ENCODE data around the gene SORT1.
A peak's percentile ranks its signal among the peaks of the same experiment; 100 is the strongest.

SORT1 gene

GRCh38 chr1:109271458-109271857, 126.3 kb downstream of the SORT1 start:
- no peak for DNase-seq

GRCh38 chr1:109270623-109271317, 126.9 kb downstream of the SORT1 start:
- DNase-seq = no peak

- no peak for DNase-seq
Observed at GRCh38 chr1:109269981-109270622, 127.6 kb downstream of the SORT1 start.

- no peak for DNase-seq
Observed at GRCh38 chr1:109269212-109269980, 128.3 kb downstream of the SORT1 start.

- DNase-seq = no peak
Observed at GRCh38 chr1:109268431-109269211, 129.1 kb downstream of the SORT1 start.

GRCh38 chr1:109267743-109268300, 129.9 kb downstream of the SORT1 start:
- no peak for DNase-seq

GRCh38 chr1:109266965-109267364, 130.8 kb downstream of the SORT1 start:
- DNase-seq = no peak

GRCh38 chr1:109265741-109266330, 131.9 kb downstream of the SORT1 start:
- no peak for DNase-seq

GRCh38 chr1:109265016-109265415, 132.7 kb downstream of the SORT1 start:
- DNase-seq = no peak

- no peak for DNase-seq
Observed at GRCh38 chr1:109264379-109264755, 133.4 kb downstream of the SORT1 start.

- peak; percentile 58 to 76 (median 64) for DNase-seq
Observed at GRCh38 chr1:109263597-109264378, 133.9 kb downstream of the SORT1 start.

- no peak for DNase-seq
Observed at GRCh38 chr1:109263234-109263596, 134.5 kb downstream of the SORT1 start.

- DNase-seq = no peak
Observed at GRCh38 chr1:109262231-109263055, 135.3 kb downstream of the SORT1 start.

- DNase-seq = no peak
Observed at GRCh38 chr1:109261578-109261977, 136.1 kb downstream of the SORT1 start.

- DNase-seq = no peak
Observed at GRCh38 chr1:109261006-109261405, 136.7 kb downstream of the SORT1 start.

GRCh38 chr1:109259674-109260557, 137.8 kb downstream of the SORT1 start:
- no peak for DNase-seq
